NCI-H526 (cell line): Measurements from ENCODE around the gene ATXN7L1.

Experiments used
- DNase-seq, 2 experiments: peaks; one replicate each; lab custom pipeline; 2025; lab: John Stamatoyannopoulos, UW

Gene ATXN7L1

DNA sequence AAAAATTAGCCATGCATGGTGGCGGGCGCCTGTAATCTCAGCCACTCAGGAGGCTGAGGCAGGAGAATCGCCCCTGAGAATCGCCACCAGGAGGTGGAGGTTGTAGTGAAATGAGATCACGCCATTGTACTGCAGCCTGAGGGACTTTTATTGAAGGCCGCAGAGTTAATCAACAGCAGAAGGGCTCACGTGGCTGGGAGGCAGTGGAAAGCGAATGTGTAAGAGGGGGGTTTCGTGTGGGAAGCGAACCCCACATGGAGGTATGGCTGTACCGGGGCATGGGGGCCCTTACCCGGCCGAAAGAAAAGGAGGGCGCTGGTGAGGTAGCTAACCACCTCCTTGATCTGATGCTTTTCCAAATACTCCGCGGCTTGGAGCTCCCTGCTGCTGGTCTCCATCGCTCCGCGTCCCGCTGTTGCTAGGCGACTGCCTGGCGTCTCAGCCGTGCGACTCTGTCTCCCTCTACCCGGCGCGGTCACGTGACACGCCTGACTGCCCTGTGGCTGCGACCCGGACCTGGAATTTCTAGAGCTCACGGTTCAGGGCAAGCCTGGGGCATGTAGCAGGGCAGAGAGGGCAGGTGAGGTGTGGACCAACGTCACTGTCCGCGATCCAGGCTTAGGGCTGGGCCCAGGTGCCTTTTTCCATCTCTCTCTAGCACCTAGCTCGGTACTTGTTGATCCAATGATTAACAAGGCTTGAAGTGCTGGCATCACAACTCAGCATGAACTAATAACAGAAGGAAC, 295.2 kb downstream of the ATXN7L1 start, which contains the start of gene EFCAB10:
TSS of gene EFCAB10 (minus strand) at position 428 of the 746 bp plus-strand sequence. CDS start at position 398, 30 bp downstream.
- peak; percentile 81 to 94 for DNase-seq

DNA sequence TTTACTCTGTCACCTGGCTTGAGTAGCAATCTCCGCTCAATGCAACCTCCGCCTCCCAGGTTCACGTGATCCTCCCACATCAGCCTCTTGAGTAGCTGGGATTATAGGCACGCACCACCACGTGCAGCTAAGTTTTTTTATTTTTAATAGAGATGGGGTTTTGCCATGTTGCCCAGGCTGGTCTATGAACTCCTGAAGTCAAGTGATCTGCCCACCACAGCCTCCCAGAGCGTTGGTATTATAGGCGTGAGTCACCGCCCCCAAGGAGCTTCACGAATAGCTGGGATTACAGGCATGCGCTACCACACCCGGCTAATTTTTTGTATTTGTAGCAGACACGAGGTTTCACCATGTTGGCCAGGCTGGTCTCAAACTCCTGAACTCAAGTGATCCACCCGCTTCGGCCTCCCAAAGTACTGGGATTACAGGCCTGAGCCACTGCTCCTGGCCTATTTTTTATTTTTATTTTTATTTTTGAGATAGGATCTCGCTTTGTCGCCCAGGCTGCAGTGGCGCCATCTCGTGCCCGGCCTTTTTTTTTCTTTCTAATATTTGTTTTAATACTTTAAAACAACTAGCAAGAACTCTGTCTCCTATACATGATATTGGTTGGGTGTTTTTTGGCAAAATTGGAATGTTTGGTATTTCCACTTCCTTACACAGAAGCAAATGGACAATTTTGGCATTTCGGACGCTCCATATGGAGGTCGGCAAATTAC, 296.2 kb downstream of the ATXN7L1 start:
- no peak for DNase-seq

DNA sequence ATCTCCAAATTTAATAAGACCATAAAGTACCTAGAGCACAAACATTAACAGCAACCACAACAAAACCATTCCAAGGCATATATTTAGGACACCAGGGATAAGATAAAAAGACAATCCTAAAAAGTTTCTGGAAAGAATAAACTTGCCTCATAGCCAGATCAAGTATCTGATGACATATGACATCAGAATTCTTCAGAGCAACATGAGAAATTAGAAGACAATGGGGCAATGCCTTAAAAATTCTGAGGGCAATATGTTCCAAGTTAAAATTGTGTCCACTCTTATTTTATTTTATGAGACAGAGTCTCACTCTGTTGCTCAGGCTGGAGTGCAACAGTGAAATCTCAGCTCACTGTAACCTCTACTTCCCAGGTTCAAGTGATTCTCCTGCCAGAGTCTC, 297.9 kb downstream of the ATXN7L1 start:
- no peak for DNase-seq

DNA sequence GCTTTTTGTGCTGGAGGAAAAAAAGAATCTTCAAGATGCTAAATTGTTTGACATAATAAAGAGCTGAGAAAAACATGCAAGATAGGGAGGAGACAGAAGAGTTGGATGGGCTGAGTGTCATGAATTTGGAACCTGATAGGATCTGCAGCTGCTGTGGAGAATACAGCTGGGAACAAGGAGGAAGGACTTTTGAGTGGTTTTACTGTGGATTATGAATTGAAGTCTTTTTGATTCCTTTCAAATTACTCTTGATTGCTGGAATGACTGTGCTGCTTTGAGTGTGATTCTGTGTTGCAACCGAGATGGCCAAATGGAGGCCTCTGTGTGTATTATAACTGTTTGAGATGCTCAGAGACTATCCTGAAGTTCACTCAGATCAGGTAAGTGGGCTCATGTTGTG, 299.1 kb downstream of the ATXN7L1 start:
- DNase-seq: no peak

DNA sequence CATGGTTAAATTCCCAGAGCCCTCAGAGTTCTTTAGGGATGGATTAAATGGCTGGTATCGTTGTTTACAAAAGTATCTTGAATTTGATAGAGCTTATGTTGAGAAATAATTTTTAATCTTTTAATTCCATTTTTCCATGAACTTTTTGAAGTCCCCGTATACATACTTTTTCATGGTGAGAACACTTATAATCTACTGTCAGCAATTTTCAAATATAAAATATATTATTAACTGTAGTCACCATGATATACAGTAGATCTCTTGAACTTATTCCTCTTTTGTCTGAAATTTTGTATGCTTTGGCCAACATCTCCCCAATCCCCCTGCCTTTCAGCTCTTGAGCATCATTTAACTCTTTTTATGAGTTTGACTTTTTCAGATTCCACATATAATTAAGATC, 304.5 kb downstream of the ATXN7L1 start:
- DNase-seq: no peak

DNA sequence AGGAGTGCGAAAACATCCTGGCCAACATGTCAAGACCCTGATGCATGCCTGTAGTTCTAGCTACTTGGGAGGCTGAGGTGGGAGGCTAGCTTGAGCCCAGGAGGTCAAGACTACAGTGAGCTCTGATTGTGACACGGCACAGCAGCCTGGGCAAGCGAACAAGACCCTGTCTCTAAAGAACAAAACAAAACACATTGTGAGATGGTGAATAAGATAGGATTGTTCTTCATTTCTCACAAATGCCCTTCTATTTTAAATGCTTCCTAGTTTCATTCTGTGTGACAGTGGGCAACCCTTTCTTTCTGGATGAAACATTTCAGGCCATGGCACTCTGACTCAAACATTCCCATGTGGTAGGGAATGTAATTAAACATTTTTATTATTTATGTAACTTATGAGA, 308.6 kb downstream of the ATXN7L1 start:
- DNase-seq: no peak

DNA sequence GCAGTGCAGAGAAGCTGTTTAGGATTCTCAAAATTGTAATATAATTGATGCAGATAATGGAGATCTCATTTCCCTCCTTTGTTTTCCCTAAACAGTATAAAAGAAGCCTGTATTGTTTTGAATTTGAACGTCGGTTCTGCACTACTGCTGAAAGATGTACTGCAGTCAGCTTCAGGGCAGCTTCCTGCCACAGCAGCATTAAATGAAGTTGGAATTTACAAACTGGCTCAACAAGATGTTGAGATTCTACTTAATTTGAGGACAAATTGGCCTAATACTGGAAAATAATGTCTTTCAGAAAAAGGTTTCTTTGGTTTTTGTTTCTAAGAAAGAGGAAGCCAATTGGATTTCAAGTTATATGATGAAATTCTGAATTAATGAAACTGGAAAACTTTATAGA, 309.4 kb downstream of the ATXN7L1 start:
- no peak for DNase-seq

DNA sequence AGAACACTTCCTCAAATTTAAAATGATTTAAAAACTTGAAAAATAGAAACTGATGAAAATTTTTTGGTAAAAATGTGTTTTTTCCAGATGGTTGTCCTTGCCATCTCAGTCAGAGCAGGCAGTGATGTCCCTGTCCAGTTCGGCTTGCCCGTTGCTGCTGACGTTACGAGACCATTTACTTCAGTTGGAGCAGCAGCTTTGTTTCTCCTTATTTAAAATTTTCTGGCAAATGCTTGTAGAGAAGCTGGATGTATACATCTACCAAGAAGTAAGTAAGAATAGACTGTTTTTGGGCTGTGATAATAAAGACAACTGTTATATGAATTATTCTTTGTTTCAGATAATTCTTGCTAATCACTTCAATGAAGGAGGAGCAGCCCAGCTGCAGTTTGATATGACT, 311.2 kb downstream of the ATXN7L1 start:
- no peak for DNase-seq

DNA sequence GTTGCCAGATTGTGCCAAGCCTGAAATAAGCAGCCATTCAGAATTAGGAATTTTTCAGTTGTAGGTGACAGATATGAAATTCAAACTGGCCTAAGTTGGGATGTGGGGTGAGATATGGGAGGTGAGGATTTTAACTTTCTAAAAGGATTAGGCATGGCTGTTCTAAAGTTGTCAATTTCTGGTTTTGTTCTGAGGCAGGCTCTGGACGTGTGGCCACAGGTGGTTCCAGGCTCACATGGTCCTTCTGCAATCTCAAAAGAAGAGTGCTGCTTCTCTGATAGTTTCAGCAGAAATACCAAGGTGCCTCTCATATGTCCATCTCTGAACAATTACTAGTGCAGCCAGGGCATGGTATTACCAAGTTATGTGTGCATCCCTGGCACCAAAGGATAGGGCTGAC, 316.5 kb downstream of the ATXN7L1 start:
- no peak for DNase-seq
